ENCODE measurements around the gene GLG1.

Gene GLG1

GRCh38 chr16:74469946-74470478, 136.9 kb downstream of the GLG1 start:
- Histone ChIP-seq H2AFZ (ENCODE audit: low read depth, low read length) (no peak overlapping the region), H3K4me1 (ENCODE audit: control insufficient read depth, insufficient read depth, low read depth, low read length) (no peaks in the 10 kb centered on the region), H3K36me3 (ENCODE audit: control insufficient read depth in 1 of 2, insufficient read depth in 2 of 2, low read depth in 1 of 2, low read length in 2 of 2) (peaks cover 52 to 88% of the 10 kb centered on the region in 2 experiments), H2BK5ac (ENCODE audit: low read depth, low read length, poor library complexity, severe bottlenecking) (no peak overlapping the region), H2AK5ac (ENCODE audit: low read length, severe bottlenecking) (no peak overlapping the region), H3K14ac (ENCODE audit: low read length in 2 of 2) (no peak overlapping the region), H3K4me3 (ENCODE audit: insufficient read depth in 1 of 2, low read depth in 1 of 2, low read length in 2 of 2) (no peak overlapping the region), H3K9ac (ENCODE audit: low read length) (no peak overlapping the region), H3K4me2 (ENCODE audit: low read length, poor library complexity, severe bottlenecking) (no peak overlapping the region), H3K27ac (ENCODE audit: low read length, poor library complexity, severe bottlenecking) (no peak overlapping the region), H3K4ac (ENCODE audit: low read depth in 1 of 2, low read length in 2 of 2) (no peak overlapping the region), H3K9me3 (ENCODE audit: control insufficient read depth, low read length) (no peaks in the 10 kb centered on the region), H4K8ac (ENCODE audit: low read length) (no peak overlapping the region), H4K91ac (ENCODE audit: low read length) (no peak overlapping the region), H2BK120ac (ENCODE audit: low read depth, low read length) (no peak overlapping the region), H3K27me3 (ENCODE audit: control insufficient read depth in 1 of 2, insufficient read depth in 1 of 2, low read length in 2 of 2) (no peaks in the 10 kb centered on the region), H3K23ac (ENCODE audit: low read length in 2 of 2) (no peak overlapping the region), H3K18ac (ENCODE audit: low read depth in 1 of 2, low read length in 2 of 2) (no peak overlapping the region), H3K79me1 (replicated peaks; ENCODE audit: low read length, poor library complexity, severe bottlenecking) (peaks cover 8% of the 10 kb centered on the region), H2BK12ac (ENCODE audit: low read length in 2 of 2) (no peak overlapping the region), H2BK15ac (ENCODE audit: low read depth, poor library complexity, severe bottlenecking) (no peak overlapping the region)
- WGBS: 93% methylated on average over 4 of the region's 6 CpGs
- no peak for DNase-seq

- H4K91ac ChIP-seq (ENCODE audit: low read length): no peak overlapping the region
- no peaks in the 10 kb centered on the region for H3K4me1 ChIP-seq (ENCODE audit: control insufficient read depth, insufficient read depth, low read depth, low read length)
- peaks cover 46 to 87% of the 10 kb centered on the region in 2 experiments for H3K36me3 ChIP-seq (ENCODE audit: control insufficient read depth in 1 of 2, insufficient read depth in 2 of 2, low read depth in 1 of 2, low read length in 2 of 2)
- H2BK5ac ChIP-seq (ENCODE audit: low read depth, low read length, poor library complexity, severe bottlenecking): no peak overlapping the region
- no peak overlapping the region for H2BK15ac ChIP-seq (ENCODE audit: low read depth, poor library complexity, severe bottlenecking)
- H3K4me2 ChIP-seq (ENCODE audit: low read length, poor library complexity, severe bottlenecking): no peak overlapping the region
- no peak overlapping the region for H3K23ac ChIP-seq (ENCODE audit: low read length in 2 of 2)
- no peak overlapping the region for H3K4me3 ChIP-seq (ENCODE audit: insufficient read depth in 1 of 2, low read depth in 1 of 2, low read length in 2 of 2)
- no peak overlapping the region for H3K4ac ChIP-seq (ENCODE audit: low read depth in 1 of 2, low read length in 2 of 2)
- no peak overlapping the region for H4K8ac ChIP-seq (ENCODE audit: low read length)
- H3K27ac ChIP-seq (ENCODE audit: low read length, poor library complexity, severe bottlenecking): no peak overlapping the region
- no peak overlapping the region for H3K18ac ChIP-seq (ENCODE audit: low read depth in 1 of 2, low read length in 2 of 2)
- no peaks in the 10 kb centered on the region for H3K27me3 ChIP-seq (ENCODE audit: control insufficient read depth in 1 of 2, insufficient read depth in 1 of 2, low read length in 2 of 2)
- H2BK12ac ChIP-seq (ENCODE audit: low read length in 2 of 2): no peak overlapping the region
- WGBS: 93% methylated on average over 9 of the region's 9 CpGs
- no peak overlapping the region for H3K9ac ChIP-seq (ENCODE audit: low read length)
- no peak overlapping the region for H3K14ac ChIP-seq (ENCODE audit: low read length in 2 of 2)
- peaks cover 4% of the 10 kb centered on the region for H3K79me1 ChIP-seq (replicated peaks; ENCODE audit: low read length, poor library complexity, severe bottlenecking)
- no peak overlapping the region for H2BK120ac ChIP-seq (ENCODE audit: low read depth, low read length)
- H3K9me3 ChIP-seq (ENCODE audit: control insufficient read depth, low read length): no peaks in the 10 kb centered on the region
- no peak overlapping the region for H2AK5ac ChIP-seq (ENCODE audit: low read length, severe bottlenecking)
- H2AFZ ChIP-seq (ENCODE audit: low read depth, low read length): no peak overlapping the region
- DNase-seq: no peak
Measured at GRCh38 chr16:74468807-74469525, 137.9 kb downstream of the GLG1 start.

- no peak overlapping the region for H3K23ac ChIP-seq (ENCODE audit: low read length in 2 of 2)
- H2AFZ ChIP-seq (ENCODE audit: low read depth, low read length): no peak overlapping the region
- H3K4me2 ChIP-seq (ENCODE audit: low read length, poor library complexity, severe bottlenecking): no peak overlapping the region
- H3K14ac ChIP-seq (ENCODE audit: low read length in 2 of 2): no peak overlapping the region
- H3K36me3 ChIP-seq (ENCODE audit: control insufficient read depth in 1 of 2, insufficient read depth in 2 of 2, low read depth in 1 of 2, low read length in 2 of 2): peaks cover 54 to 90% of the 10 kb centered on the region in 2 experiments
- no peak overlapping the region for H2BK5ac ChIP-seq (ENCODE audit: low read depth, low read length, poor library complexity, severe bottlenecking)
- no peak overlapping the region for H2BK15ac ChIP-seq (ENCODE audit: low read depth, poor library complexity, severe bottlenecking)
- H3K4me1 ChIP-seq (ENCODE audit: control insufficient read depth, insufficient read depth, low read depth, low read length): no peaks in the 10 kb centered on the region
- H2AK5ac ChIP-seq (ENCODE audit: low read length, severe bottlenecking): no peak overlapping the region
- 97% methylated on average over 4 of the region's 5 CpGs for WGBS
- H3K4ac ChIP-seq (ENCODE audit: low read depth in 1 of 2, low read length in 2 of 2): no peak overlapping the region
- no peak for DNase-seq
- no peaks in the 10 kb centered on the region for H3K27me3 ChIP-seq (ENCODE audit: control insufficient read depth in 1 of 2, insufficient read depth in 1 of 2, low read length in 2 of 2)
- peaks cover 4% of the 10 kb centered on the region for H3K79me1 ChIP-seq (replicated peaks; ENCODE audit: low read length, poor library complexity, severe bottlenecking)
- H3K4me3 ChIP-seq (ENCODE audit: insufficient read depth in 1 of 2, low read depth in 1 of 2, low read length in 2 of 2): no peak overlapping the region
- H4K8ac ChIP-seq (ENCODE audit: low read length): no peak overlapping the region
- H2BK120ac ChIP-seq (ENCODE audit: low read depth, low read length): no peak overlapping the region
- no peak overlapping the region for H3K27ac ChIP-seq (ENCODE audit: low read length, poor library complexity, severe bottlenecking)
- no peak overlapping the region for H2BK12ac ChIP-seq (ENCODE audit: low read length in 2 of 2)
- no peak overlapping the region for H4K91ac ChIP-seq (ENCODE audit: low read length)
- H3K9me3 ChIP-seq (ENCODE audit: control insufficient read depth, low read length): no peaks in the 10 kb centered on the region
- no peak overlapping the region for H3K18ac ChIP-seq (ENCODE audit: low read depth in 1 of 2, low read length in 2 of 2)
- no peak overlapping the region for H3K9ac ChIP-seq (ENCODE audit: low read length)
Measured at GRCh38 chr16:74466872-74467271, 140.0 kb downstream of the GLG1 start.

- H3K4me3 ChIP-seq (ENCODE audit: insufficient read depth in 1 of 2, low read depth in 1 of 2, low read length in 2 of 2): no peak overlapping the region
- no peak overlapping the region for H2BK5ac ChIP-seq (ENCODE audit: low read depth, low read length, poor library complexity, severe bottlenecking)
- no peak overlapping the region for H3K14ac ChIP-seq (ENCODE audit: low read length in 2 of 2)
- H4K8ac ChIP-seq (ENCODE audit: low read length): no peak overlapping the region
- peaks cover 52 to 86% of the 10 kb centered on the region in 2 experiments for H3K36me3 ChIP-seq (ENCODE audit: control insufficient read depth in 1 of 2, insufficient read depth in 2 of 2, low read depth in 1 of 2, low read length in 2 of 2)
- no peak overlapping the region for H2BK12ac ChIP-seq (ENCODE audit: low read length in 2 of 2)
- no peaks in the 10 kb centered on the region for H3K4me1 ChIP-seq (ENCODE audit: control insufficient read depth, insufficient read depth, low read depth, low read length)
- no peak overlapping the region for H3K27ac ChIP-seq (ENCODE audit: low read length, poor library complexity, severe bottlenecking)
- H2AK5ac ChIP-seq (ENCODE audit: low read length, severe bottlenecking): no peak overlapping the region
- no peak overlapping the region for H3K4ac ChIP-seq (ENCODE audit: low read depth in 1 of 2, low read length in 2 of 2)
- H3K27me3 ChIP-seq (ENCODE audit: control insufficient read depth in 1 of 2, insufficient read depth in 1 of 2, low read length in 2 of 2): no peaks in the 10 kb centered on the region
- H2AFZ ChIP-seq (ENCODE audit: low read depth, low read length): no peak overlapping the region
- WGBS: 98% methylated on average over 3 of the region's 6 CpGs
- H3K4me2 ChIP-seq (ENCODE audit: low read length, poor library complexity, severe bottlenecking): no peak overlapping the region
- peaks cover 4% of the 10 kb centered on the region for H3K79me1 ChIP-seq (replicated peaks; ENCODE audit: low read length, poor library complexity, severe bottlenecking)
- no peak overlapping the region for H4K91ac ChIP-seq (ENCODE audit: low read length)
- H3K9me3 ChIP-seq (ENCODE audit: control insufficient read depth, low read length): no peaks in the 10 kb centered on the region
- no peak overlapping the region for H3K23ac ChIP-seq (ENCODE audit: low read length in 2 of 2)
- no peak overlapping the region for H2BK15ac ChIP-seq (ENCODE audit: low read depth, poor library complexity, severe bottlenecking)
- no peak overlapping the region for H3K18ac ChIP-seq (ENCODE audit: low read depth in 1 of 2, low read length in 2 of 2)
- no peak overlapping the region for H3K9ac ChIP-seq (ENCODE audit: low read length)
- DNase-seq: no peak
- no peak overlapping the region for H2BK120ac ChIP-seq (ENCODE audit: low read depth, low read length)
Measured at GRCh38 chr16:74465851-74466685, 140.8 kb downstream of the GLG1 start.
